ENCODE data around the gene RAB27A.

RAB27A gene

GRCh38 chr15:55221090-55222011 lies 68.3 kb downstream of the RAB27A start:
- DNase-seq = no peak

GRCh38 chr15:55220606-55221005 lies 69.0 kb downstream of the RAB27A start:
- no peak for DNase-seq

- DNase-seq = no peak
Observed at GRCh38 chr15:55218056-55218455, 71.6 kb downstream of the RAB27A start.

GRCh38 chr15:55204464-55204863 lies 85.1 kb downstream of the RAB27A start:
- DNase-seq = no peak

- no peak for DNase-seq
Observed at GRCh38 chr15:55202206-55202605, 87.4 kb downstream of the RAB27A start.

- DNase-seq = no peak
Observed at GRCh38 chr15:55198706-55199105, 90.9 kb downstream of the RAB27A start.

- DNase-seq = no peak
Observed at GRCh38 chr15:55197719-55198118, 91.9 kb downstream of the RAB27A start.

- DNase-seq = no peak
Observed at GRCh38 chr15:55197362-55197705, 92.3 kb downstream of the RAB27A start.

GRCh38 chr15:55196458-55197361 lies 92.9 kb downstream of the RAB27A start, which contains the start of gene RSL24D1:
Gene RSL24D1 (minus strand): TSS chr15:55196941. CDS start chr15:55196890, 51 bp downstream.
- DNase-seq = peak; percentile 95 to 96

GRCh38 chr15:55195996-55196395 lies 93.6 kb downstream of the RAB27A start:
- no peak for DNase-seq

- DNase-seq = no peak
Observed at GRCh38 chr15:55194256-55194655, 95.4 kb downstream of the RAB27A start.

- no peak for DNase-seq
Observed at GRCh38 chr15:55186331-55186730, 103.3 kb downstream of the RAB27A start.

- DNase-seq = no peak
Observed at GRCh38 chr15:55183679-55184078, 105.9 kb downstream of the RAB27A start.

GRCh38 chr15:55179141-55179540 lies 110.5 kb downstream of the RAB27A start:
- no peak for DNase-seq

- DNase-seq = no peak
Observed at GRCh38 chr15:55170361-55170760, 119.3 kb downstream of the RAB27A start.

- DNase-seq = peak; percentile 20 to 41
Observed at GRCh38 chr15:55168350-55168974, 121.2 kb downstream of the RAB27A start.

- DNase-seq = no peak
Observed at GRCh38 chr15:55164284-55164683, 125.3 kb downstream of the RAB27A start.
